Central memory CD8-positive, alpha-beta T cell (primary cell): Measurements from ENCODE around the gene GPR65.

Experiments
- ATAC-seq: fragments of 150-1000 bp; cut with Tn5 transposase; replicated peaks from 2 replicates; pipeline ENCODE4 v1.10.0; 2022; ENCODE audit warnings: mild to moderate bottlenecking, moderate FRiP score, moderate number of reproducible peaks; ENCODE audit not compliant: poor library complexity, severe bottlenecking; ENCODE audit errors: extremely low read depth
- DNase-seq, 2 donors: peaks; one replicate each; pipeline ENCODE4 v3.0.0; 2021; ENCODE audit warnings: low spot score in 2 of 2
- H3K27ac Mint-ChIP-seq: one replicate; pipeline ENCODE4 v1.8.0; 2022; ENCODE audit warnings: low read depth, mild to moderate bottlenecking, moderate library complexity, mixed read lengths
- H3K27me3 Mint-ChIP-seq: one replicate; pipeline ENCODE4 v1.8.0; 2022; ENCODE audit warnings: mixed read lengths
- H3K36me3 Mint-ChIP-seq: one replicate; pipeline ENCODE4 v1.8.0; 2022; ENCODE audit warnings: mild to moderate bottlenecking, moderate library complexity, mixed read lengths; ENCODE audit not compliant: insufficient read depth
- H3K4me1 Mint-ChIP-seq: one replicate; pipeline ENCODE4 v1.8.0; 2022; ENCODE audit warnings: mixed read lengths
- H3K4me3 Mint-ChIP-seq: one replicate; pipeline ENCODE4 v1.8.0; 2022; ENCODE audit warnings: mild to moderate bottlenecking, moderate library complexity, mixed read lengths
- H3K9me3 Mint-ChIP-seq: one replicate; pipeline ENCODE4 v1.8.0; 2022; ENCODE audit warnings: mixed read lengths

The GPR65 gene

DNA sequence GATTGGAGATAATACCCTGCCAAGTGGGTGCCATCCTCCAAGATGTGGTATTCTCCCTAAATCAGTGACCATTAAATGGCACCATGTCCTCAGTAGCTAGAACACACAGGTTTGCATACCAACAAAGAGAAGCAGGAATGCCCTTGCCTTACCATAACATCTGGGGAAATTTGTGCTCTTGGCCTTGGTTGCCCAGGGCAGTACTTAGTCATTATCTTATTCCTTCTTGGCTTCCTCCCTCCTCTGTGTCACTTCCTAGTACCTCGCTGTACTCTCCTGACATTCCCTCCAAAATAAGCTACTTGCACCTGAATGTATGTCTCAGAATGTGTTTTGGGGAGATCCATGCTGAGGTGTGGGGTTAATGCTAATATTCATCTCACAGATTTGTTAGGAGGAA is 43.4 kb downstream of the GPR65 start:
- no peak overlapping the region for H3K27ac Mint-ChIP-seq
- no peak for DNase-seq
- no peak overlapping the region for H3K4me3 Mint-ChIP-seq
- H3K27me3 Mint-ChIP-seq: no peaks in the 10 kb centered on the region
- ATAC-seq: no peak
- no peaks in the 10 kb centered on the region for H3K36me3 Mint-ChIP-seq
- H3K9me3 Mint-ChIP-seq: peaks cover 4% of the 10 kb centered on the region
- no peaks in the 10 kb centered on the region for H3K4me1 Mint-ChIP-seq

DNA sequence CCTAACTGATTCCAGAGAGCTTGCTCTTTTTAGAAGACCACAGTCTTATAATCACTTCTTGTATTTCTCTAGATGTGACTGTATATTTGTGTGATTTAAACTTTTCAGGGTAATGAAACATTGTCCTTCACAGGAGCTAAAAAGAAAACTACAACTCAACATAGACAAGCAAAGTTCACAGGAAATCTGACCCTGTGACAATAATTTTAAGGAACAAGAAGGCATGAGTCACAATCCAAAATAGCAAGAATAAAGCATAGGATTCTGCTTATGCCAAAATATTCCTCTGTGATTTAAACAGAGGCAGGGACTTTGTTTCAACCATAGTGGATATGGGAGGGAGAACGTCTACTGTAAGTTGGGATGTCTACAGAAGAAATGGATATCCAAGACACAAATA is 44.3 kb downstream of the GPR65 start:
- H3K36me3 Mint-ChIP-seq: no peaks in the 10 kb centered on the region
- H3K27me3 Mint-ChIP-seq: no peaks in the 10 kb centered on the region
- ATAC-seq (no peak), DNase-seq (no peak)
- H3K27ac Mint-ChIP-seq: no peak overlapping the region
- no peaks in the 10 kb centered on the region for H3K4me1 Mint-ChIP-seq
- peaks cover 4% of the 10 kb centered on the region for H3K9me3 Mint-ChIP-seq
- no peak overlapping the region for H3K4me3 Mint-ChIP-seq

GRCh38 chr14:88049936-88050335 is 45.0 kb downstream of the GPR65 start:
- DNase-seq: no peak
- H3K27ac Mint-ChIP-seq: no peak overlapping the region
- H3K27me3 Mint-ChIP-seq: no peaks in the 10 kb centered on the region
- ATAC-seq: no peak
- no peaks in the 10 kb centered on the region for H3K36me3 Mint-ChIP-seq
- no peak overlapping the region for H3K4me3 Mint-ChIP-seq
- peaks cover 4% of the 10 kb centered on the region for H3K9me3 Mint-ChIP-seq
- no peaks in the 10 kb centered on the region for H3K4me1 Mint-ChIP-seq

- no peak overlapping the region for H3K27ac Mint-ChIP-seq
- DNase-seq: no peak
- ATAC-seq: no peak
- no peak overlapping the region for H3K4me3 Mint-ChIP-seq
- no peaks in the 10 kb centered on the region for H3K9me3 Mint-ChIP-seq
- H3K36me3 Mint-ChIP-seq: peaks cover 1% of the 10 kb centered on the region
- H3K27me3 Mint-ChIP-seq: peaks cover 19% of the 10 kb centered on the region
- no peaks in the 10 kb centered on the region for H3K4me1 Mint-ChIP-seq
Measured at GRCh38 chr14:88060576-88060975, 55.6 kb downstream of the GPR65 start.

- ATAC-seq (no peak), DNase-seq (no peak)
- Mint-ChIP-seq H3K4me1 (no peaks in the 10 kb centered on the region), H3K36me3 (no peaks in the 10 kb centered on the region), H3K9me3 (no peaks in the 10 kb centered on the region), H3K27me3 (peaks cover 8% of the 10 kb centered on the region), H3K27ac (no peak overlapping the region), H3K4me3 (no peak overlapping the region)
Measured at GRCh38 chr14:88063811-88064210, 58.9 kb downstream of the GPR65 start.
